DND-41 (cell line): Measurements from ENCODE around the gene PRLH.
"Not testable (repeated sequence)": the region's sequence is repeated elsewhere in the genome, so short reads cannot be mapped to it uniquely, and the experiment has no call there.

Source experiments
- ATAC-seq: fragments of 200-7000 bp; cut with Tn5 transposase; 3 replicates; pipeline ENCODE4 v1.9.1; 2021; ENCODE audit warnings: low read depth; ENCODE audit not compliant: insufficient read depth
- DNase-seq: peaks from one replicate; pipeline ENCODE4 v3.0.0-alpha.2; 2020
- H2AFZ ChIP-seq: 2 replicates; pipeline ENCODE4 v1.6.0; 2012; ENCODE audit warnings: low read depth, low read length
- H3K27ac ChIP-seq: 2 replicates; pipeline ENCODE4 v1.5.1; 2012; ENCODE audit warnings: low read length, inconsistent platforms
- H3K27me3 ChIP-seq: fragments of 200-600 bp; sonication (generic); 2 replicates; pipeline ENCODE4 v1.6.0; 2012; ENCODE audit warnings: low read length, mild to moderate bottlenecking, inconsistent platforms; ENCODE audit not compliant: insufficient read depth, poor library complexity
- H3K36me3 ChIP-seq: 2 replicates; pipeline ENCODE4 v1.5.1; 2012; ENCODE audit warnings: low read length, inconsistent platforms; ENCODE audit not compliant: insufficient read depth
- H3K4me1 ChIP-seq: 2 replicates; pipeline ENCODE4 v1.5.1; 2012; ENCODE audit warnings: mild to moderate bottlenecking, low read length; ENCODE audit not compliant: insufficient read depth
- H3K4me2 ChIP-seq: 2 replicates; pipeline ENCODE4 v1.6.0; 2012; ENCODE audit warnings: mild to moderate bottlenecking, moderate library complexity, low read length, inconsistent platforms; ENCODE audit not compliant: insufficient read depth
- H3K4me3 ChIP-seq, 2 experiments: fragments of 200-600 bp in 1 of 2; shearing (Covaris generic) in 1 of 2; 2 replicates each; pipeline ENCODE4 v1.5.1; 2012 to 2016; ENCODE audit warnings: inconsistent platforms in 2 of 2, low read length in 2 of 2, mild to moderate bottlenecking in 2 of 2, low read depth in 1 of 2, moderate library complexity in 1 of 2
- H3K79me2 ChIP-seq: 2 replicates; pipeline ENCODE4 v1.6.0; 2012; ENCODE audit warnings: low read length, inconsistent platforms; ENCODE audit not compliant: insufficient read depth
- H3K9ac ChIP-seq: 2 replicates; pipeline ENCODE4 v1.6.0; 2012; ENCODE audit warnings: low read depth, mild to moderate bottlenecking, inconsistent platforms, low read length, moderate library complexity
- H3K9me3 ChIP-seq: 2 replicates; pipeline ENCODE4 v1.5.1; 2012; ENCODE audit warnings: low read length, moderate library complexity, mild to moderate bottlenecking, inconsistent platforms; ENCODE audit not compliant: insufficient read depth, severe bottlenecking
- H4K20me1 ChIP-seq: 2 replicates; pipeline ENCODE4 v1.6.0; 2012; ENCODE audit warnings: low read length; ENCODE audit not compliant: insufficient read depth
- CTCF ChIP-seq: IDR thresholded peaks from 2 replicates; pipeline ENCODE4 v1.5.1; 2012; ENCODE audit warnings: borderline replicate concordance, low read length, moderate library complexity, mild to moderate bottlenecking; ENCODE audit not compliant: poor library complexity, severe bottlenecking; ENCODE audit errors: extremely low read depth
- EZH2 ChIP-seq: IDR thresholded peaks from 3 replicates; pipeline ENCODE4 v1.6.1; 2012; ENCODE audit warnings: borderline replicate concordance, low read depth, mild to moderate bottlenecking, moderate library complexity, low read length, inconsistent platforms; ENCODE audit not compliant: severe bottlenecking

Gene PRLH

GRCh38 chr2:237593596-237594320 lies 27.4 kb downstream of the PRLH start:
- Histone ChIP-seq H3K36me3 (no peaks in the 10 kb centered on the region), H3K4me1 (no peaks in the 10 kb centered on the region), H3K27ac (no peak overlapping the region), H3K4me2 (no peak overlapping the region), H3K9me3 (no peaks in the 10 kb centered on the region), H4K20me1 (no peaks in the 10 kb centered on the region; the same call in 1 of the 2 replicates), H3K79me2 (no peaks in the 10 kb centered on the region), H2AFZ (no peak overlapping the region), H3K27me3 (no peaks in the 10 kb centered on the region), H3K9ac (no peak overlapping the region), H3K4me3 (no peak overlapping the region)
- TF ChIP-seq CTCF (no peak), EZH2 (no peak)
- no peak for ATAC-seq
- DNase-seq: no peak

GRCh38 chr2:237594514-237594871 lies 28.1 kb downstream of the PRLH start:
- DNase-seq: no peak
- Histone ChIP-seq H3K27me3 (no peaks in the 10 kb centered on the region), H3K36me3 (no peaks in the 10 kb centered on the region), H3K4me2 (no peak overlapping the region), H3K4me3 (no peak overlapping the region), H2AFZ (no peak overlapping the region), H3K27ac (no peak overlapping the region), H3K9me3 (no peaks in the 10 kb centered on the region), H4K20me1 (no peaks in the 10 kb centered on the region; the same call in 1 of the 2 replicates), H3K79me2 (no peaks in the 10 kb centered on the region), H3K9ac (no peak overlapping the region), H3K4me1 (no peaks in the 10 kb centered on the region)
- TF ChIP-seq CTCF (no peak), EZH2 (no peak)
- ATAC-seq: no peak

GRCh38 chr2:237595829-237596519 lies 29.6 kb downstream of the PRLH start:
- H3K27me3 ChIP-seq: not testable (repeated sequence)

GRCh38 chr2:237596520-237597195 lies 30.3 kb downstream of the PRLH start:
- ATAC-seq (no peak), DNase-seq (no peak)
- Histone ChIP-seq H3K27me3 (no peaks in the 10 kb centered on the region), H3K9me3 (no peaks in the 10 kb centered on the region), H4K20me1 (no peaks in the 10 kb centered on the region; the same call in 1 of the 2 replicates), H3K4me2 (no peak overlapping the region), H3K9ac (no peak overlapping the region), H3K4me1 (no peaks in the 10 kb centered on the region), H3K4me3 (no peak overlapping the region), H3K36me3 (no peaks in the 10 kb centered on the region), H3K79me2 (no peaks in the 10 kb centered on the region), H2AFZ (no peak overlapping the region), H3K27ac (no peak overlapping the region)
- TF ChIP-seq CTCF (no peak), EZH2 (no peak)

More at GRCh38 chr2:237595829-237596519, 29.6 kb downstream of the PRLH start:
- H4K20me1 ChIP-seq, H3K4me3 ChIP-seq, H3K27ac ChIP-seq, ATAC-seq, H3K9ac ChIP-seq, H3K4me2 ChIP-seq, H3K79me2 ChIP-seq, DNase-seq, H3K4me1 ChIP-seq, H2AFZ ChIP-seq, H3K36me3 ChIP-seq, H3K9me3 ChIP-seq: not testable (repeated sequence)
